Activated CD4-positive, alpha-beta T cell treated with anti-CD3 and anti-CD28 coated beads for 36 hours (primary cell): Measurements from ENCODE around the gene OSBP. TPM values are rescaled to one million over a fixed set of nuclear protein-coding genes. Genes with fewer than 3 reads are reported as not detected.

Experiments
- ATAC-seq: fragments of 200-7000 bp; cut with Tn5 transposase; one replicate; pipeline ENCODE4 v1.10.0; 2021; ENCODE audit warnings: mild to moderate bottlenecking, moderate library complexity
- CTCF ChIA-PET: fragments of 350-600 bp; sonication (Branson Sonifier 250); formaldehyde crosslinking; loops from one replicate; lab custom pipeline; 2021; ENCODE audit warnings: antibody characterized with exemption; lab: Charles Lee
- POLR2A ChIA-PET: fragments of 350-600 bp; sonication (Branson Sonifier 250); formaldehyde crosslinking; loops from one replicate; lab custom pipeline; 2021; ENCODE audit warnings: antibody characterized with exemption, inconsistent platforms; lab: Charles Lee
- DNase-seq: peaks from one replicate; pipeline ENCODE4 v3.0.0-alpha.2; 2020
- H3K27ac Mint-ChIP-seq: one replicate; pipeline ENCODE4 v1.8.0; 2021; ENCODE audit warnings: mixed read lengths
- H3K27me3 Mint-ChIP-seq: one replicate; pipeline ENCODE4 v1.8.0; 2021; ENCODE audit warnings: mixed read lengths
- H3K36me3 Mint-ChIP-seq: one replicate; pipeline ENCODE4 v1.8.0; 2021; ENCODE audit warnings: low read depth, mixed read lengths
- H3K4me1 Mint-ChIP-seq: one replicate; pipeline ENCODE4 v1.8.0; 2021; ENCODE audit warnings: mixed read lengths
- H3K4me3 Mint-ChIP-seq: one replicate; pipeline ENCODE4 v1.8.0; 2021; ENCODE audit warnings: mild to moderate bottlenecking, moderate library complexity, mixed read lengths
- H3K9me3 Mint-ChIP-seq: one replicate; pipeline ENCODE4 v1.8.0; 2021; ENCODE audit warnings: low read depth, mixed read lengths
- intact Hi-C, 2 experiments: fragments of 100-400 bp; cut with DNase I in 1 of 2; cut with micrococcal nuclease in 1 of 2; formaldehyde crosslinking; loops; one replicate each; pipeline versions ENCODE4 v1.14.2 to v1.15.1; 2022 to 2024; cut with DNase I, micrococcal nuclease
- total RNA-seq, 2 experiments: library from RNA; stranded (reverse); gene quantifications; one replicate each; pipeline ENCODE4 v1.2.3, GENCODE V29; 2021

Gene OSBP, protein sequence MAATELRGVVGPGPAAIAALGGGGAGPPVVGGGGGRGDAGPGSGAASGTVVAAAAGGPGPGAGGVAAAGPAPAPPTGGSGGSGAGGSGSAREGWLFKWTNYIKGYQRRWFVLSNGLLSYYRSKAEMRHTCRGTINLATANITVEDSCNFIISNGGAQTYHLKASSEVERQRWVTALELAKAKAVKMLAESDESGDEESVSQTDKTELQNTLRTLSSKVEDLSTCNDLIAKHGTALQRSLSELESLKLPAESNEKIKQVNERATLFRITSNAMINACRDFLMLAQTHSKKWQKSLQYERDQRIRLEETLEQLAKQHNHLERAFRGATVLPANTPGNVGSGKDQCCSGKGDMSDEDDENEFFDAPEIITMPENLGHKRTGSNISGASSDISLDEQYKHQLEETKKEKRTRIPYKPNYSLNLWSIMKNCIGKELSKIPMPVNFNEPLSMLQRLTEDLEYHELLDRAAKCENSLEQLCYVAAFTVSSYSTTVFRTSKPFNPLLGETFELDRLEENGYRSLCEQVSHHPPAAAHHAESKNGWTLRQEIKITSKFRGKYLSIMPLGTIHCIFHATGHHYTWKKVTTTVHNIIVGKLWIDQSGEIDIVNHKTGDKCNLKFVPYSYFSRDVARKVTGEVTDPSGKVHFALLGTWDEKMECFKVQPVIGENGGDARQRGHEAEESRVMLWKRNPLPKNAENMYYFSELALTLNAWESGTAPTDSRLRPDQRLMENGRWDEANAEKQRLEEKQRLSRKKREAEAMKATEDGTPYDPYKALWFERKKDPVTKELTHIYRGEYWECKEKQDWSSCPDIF
- 10 to 100 TPM; 37.9 to 44.2 TPM for total RNA-seq

DNA sequence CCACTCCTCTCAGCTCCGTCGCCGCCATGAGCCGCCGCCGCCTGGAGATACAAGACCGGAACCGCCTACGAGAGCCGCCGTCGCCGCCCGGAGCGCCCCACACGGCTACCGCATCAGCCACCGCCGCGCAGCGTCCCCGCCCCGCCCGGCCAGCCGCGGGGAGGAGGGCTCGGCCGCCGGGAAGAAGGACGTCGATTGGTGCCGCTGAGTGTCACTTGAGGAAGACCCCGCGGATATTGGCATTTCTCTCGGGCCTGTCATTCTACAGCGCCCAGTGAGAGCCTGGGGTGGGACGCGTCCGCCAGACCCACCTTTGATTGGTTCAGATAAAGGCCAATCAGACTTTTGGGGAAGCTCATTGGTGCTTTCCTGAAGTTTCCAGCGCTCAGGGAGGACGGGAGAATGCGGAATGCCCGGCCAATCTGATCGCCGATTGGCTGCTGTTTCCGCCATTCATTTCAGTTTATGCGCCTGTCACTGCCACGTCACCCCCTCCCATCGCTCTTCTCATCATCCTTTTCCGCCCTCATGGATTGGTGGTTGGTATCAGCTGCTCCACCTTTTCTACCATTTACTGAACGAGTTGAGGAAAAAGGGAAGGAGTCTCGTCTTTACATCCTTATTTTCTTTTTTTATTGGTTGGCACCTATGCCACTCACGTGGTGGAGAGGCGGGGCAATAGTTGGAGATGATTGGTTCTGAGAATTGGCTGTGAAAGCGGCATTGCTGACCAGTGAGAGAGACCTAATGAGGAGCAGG lies at the start of gene OSBP:
Gene OSBP, minus strand, starts transcription at position 138 of the 759 bp plus-strand sequence. Its CDS starts 110 bp downstream, at position 28.
- ATAC-seq (peak; percentile 88), DNase-seq (peak; percentile 98)
- CTCF ChIA-PET = interaction anchor here (0.6 to 1.6 kb wide), 5 partner anchors 31 to 303 kb away, joined by 3 to 6 read pairs (median 4); no protein-coding TSS in a partner anchor
- H3K9me3 Mint-ChIP-seq = no peaks in the 10 kb centered on the region
- H3K27me3 Mint-ChIP-seq = no peaks in the 10 kb centered on the region
- peaks cover 40% of the 10 kb centered on the region for H3K4me1 Mint-ChIP-seq
- peaks cover 24% of the 10 kb centered on the region for H3K36me3 Mint-ChIP-seq
- H3K4me3 Mint-ChIP-seq = peak within 1 kb of the TSS; percentile 99
- peak within 1 kb of the TSS; percentile 96 for H3K27ac Mint-ChIP-seq
- POLR2A ChIA-PET = interaction anchor here (0.6 to 2.2 kb wide), 10 partner anchors 11 to 1038 kb away, joined by 3 to 18 read pairs (median 4); partner anchors contain the start of genes MRPL16 and PATL1
- intact Hi-C loops = loop anchor here (1.0 to 10.0 kb wide), 12 partner anchors 50 to 1949 kb away; partner anchors contain the start of genes MRPL16 (in 2 of the 2), PATL1 (in 2 of the 2), FAM111A (in 1 of the 2) and LPXN (in 1 of the 2)

DNA sequence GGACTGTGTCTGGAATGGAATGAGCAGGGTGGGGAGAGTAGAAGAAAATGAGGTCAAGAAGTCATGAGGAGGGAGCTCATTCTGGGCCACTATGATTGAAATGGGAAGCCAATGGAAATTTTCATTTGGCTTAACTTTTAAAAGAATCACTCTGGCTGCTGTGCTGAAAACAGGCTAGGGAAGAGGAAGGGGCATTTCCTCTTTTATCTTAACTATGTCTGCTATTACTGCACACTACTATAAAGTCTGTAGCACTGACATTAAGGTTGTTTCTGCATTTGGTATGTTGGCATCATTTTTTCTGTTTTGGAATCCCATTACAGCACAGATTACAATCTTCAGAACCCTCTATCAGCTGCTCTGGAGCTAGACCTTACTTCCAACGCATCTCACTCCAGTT lies 45.0 kb upstream of the OSBP start:
- H3K27ac Mint-ChIP-seq = peak overlapping the region; percentile 58
- peaks cover 28% of the 10 kb centered on the region for H3K4me1 Mint-ChIP-seq
- H3K9me3 Mint-ChIP-seq = no peaks in the 10 kb centered on the region
- intact Hi-C loops = no loop called here
- DNase-seq (no peak), ATAC-seq (no peak)
- POLR2A ChIA-PET = no interaction called here
- CTCF ChIA-PET = interaction anchor here (0.7 kb wide), 1 partner anchor 95 kb away, joined by 3 read pairs; the partner anchor contains the start of gene STX3
- H3K27me3 Mint-ChIP-seq = no peaks in the 10 kb centered on the region
- H3K36me3 Mint-ChIP-seq = peaks cover 61% of the 10 kb centered on the region
- no peak overlapping the region for H3K4me3 Mint-ChIP-seq

DNA sequence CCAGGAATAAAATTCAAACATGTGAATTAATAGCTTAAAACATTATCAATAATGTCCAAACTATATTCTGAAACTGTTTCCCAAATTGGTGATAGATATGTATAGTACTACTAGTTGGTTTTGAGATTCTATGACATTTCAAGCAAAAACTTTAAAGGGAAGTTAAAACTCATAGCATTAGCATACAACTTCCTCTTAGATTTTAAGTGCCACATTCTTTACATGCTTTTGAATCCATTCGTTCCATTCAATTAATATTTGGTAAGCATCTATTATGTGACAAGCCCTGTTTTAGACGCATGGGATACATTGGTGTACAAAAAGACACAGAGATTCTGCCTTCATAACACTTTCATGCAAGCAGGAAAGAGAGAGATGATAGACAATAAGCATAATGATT lies 44.4 kb upstream of the OSBP start:
- peak overlapping the region; percentile 58 for H3K27ac Mint-ChIP-seq
- no peak overlapping the region for H3K4me3 Mint-ChIP-seq
- intact Hi-C loops = no loop called here
- CTCF ChIA-PET = no interaction called here
- POLR2A ChIA-PET = no interaction called here
- peaks cover 61% of the 10 kb centered on the region for H3K36me3 Mint-ChIP-seq
- ATAC-seq (no peak), DNase-seq (no peak)
- H3K4me1 Mint-ChIP-seq = peaks cover 22% of the 10 kb centered on the region
- H3K27me3 Mint-ChIP-seq = no peaks in the 10 kb centered on the region
- no peaks in the 10 kb centered on the region for H3K9me3 Mint-ChIP-seq

DNA sequence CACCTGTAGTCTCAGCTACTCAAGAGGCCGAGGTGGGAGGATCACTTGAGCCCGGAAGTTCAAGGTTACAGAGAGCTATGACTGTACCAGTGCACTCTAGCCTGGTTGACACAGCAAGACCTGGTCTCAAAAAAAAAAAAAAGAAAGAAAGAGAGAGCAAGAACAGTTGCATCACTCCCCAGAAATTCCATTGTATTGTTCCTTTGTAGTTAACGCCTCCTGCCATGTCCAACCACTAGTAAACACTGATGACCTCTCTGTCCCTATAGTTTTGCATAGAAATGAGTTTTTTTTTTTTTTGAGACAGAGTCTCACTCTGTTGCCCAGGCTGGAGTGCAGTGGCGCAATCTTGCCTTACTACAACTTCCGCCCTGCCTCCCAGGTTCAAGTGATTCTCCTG lies 42.5 kb upstream of the OSBP start:
- ChIA-PET POLR2A (no interaction called here), CTCF (interaction anchor here (0.7 kb wide), 1 partner anchor 51 kb away, joined by 3 read pairs; no protein-coding TSS in a partner anchor)
- peaks cover 12% of the 10 kb centered on the region for H3K4me1 Mint-ChIP-seq
- H3K9me3 Mint-ChIP-seq = no peaks in the 10 kb centered on the region
- no peak overlapping the region for H3K4me3 Mint-ChIP-seq
- ATAC-seq = no peak
- no peaks in the 10 kb centered on the region for H3K27me3 Mint-ChIP-seq
- no peak overlapping the region for H3K27ac Mint-ChIP-seq
- intact Hi-C loops = no loop called here
- peaks cover 65% of the 10 kb centered on the region for H3K36me3 Mint-ChIP-seq
- DNase-seq = no peak

DNA sequence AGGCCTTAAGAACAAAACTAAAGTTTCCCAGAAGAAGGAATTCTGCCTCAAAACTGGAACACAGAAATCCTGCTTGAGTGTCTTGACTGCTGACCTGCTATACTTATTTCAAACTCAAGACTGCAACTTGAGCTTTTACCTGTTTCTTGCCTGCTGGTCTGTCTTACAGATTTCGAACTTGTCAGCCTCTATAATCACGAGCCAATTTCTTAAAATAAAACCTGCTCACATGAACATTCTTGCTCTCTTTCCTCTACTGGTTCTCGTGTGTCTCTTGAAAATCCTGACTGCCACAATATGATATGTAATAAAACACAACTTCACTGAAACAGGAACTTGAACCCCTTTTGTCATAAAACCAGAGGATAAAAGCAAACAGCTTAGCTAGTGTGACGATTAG lies 39.3 kb upstream of the OSBP start:
- ChIA-PET POLR2A (interaction anchor here (0.6 kb wide), 1 partner anchor 15 kb away, joined by 4 read pairs; no protein-coding TSS in a partner anchor), CTCF (interaction anchor here (1.0 to 1.1 kb wide), 2 partner anchors 10 to 118 kb away, joined by 3 read pairs; no protein-coding TSS in a partner anchor)
- intact Hi-C loops = no loop called here
- Mint-ChIP-seq H3K36me3 (peaks cover 81% of the 10 kb centered on the region), H3K4me3 (no peak overlapping the region), H3K27ac (no peak overlapping the region), H3K4me1 (peaks cover 2% of the 10 kb centered on the region), H3K9me3 (no peaks in the 10 kb centered on the region), H3K27me3 (no peaks in the 10 kb centered on the region)
- DNase-seq (no peak), ATAC-seq (no peak)

DNA sequence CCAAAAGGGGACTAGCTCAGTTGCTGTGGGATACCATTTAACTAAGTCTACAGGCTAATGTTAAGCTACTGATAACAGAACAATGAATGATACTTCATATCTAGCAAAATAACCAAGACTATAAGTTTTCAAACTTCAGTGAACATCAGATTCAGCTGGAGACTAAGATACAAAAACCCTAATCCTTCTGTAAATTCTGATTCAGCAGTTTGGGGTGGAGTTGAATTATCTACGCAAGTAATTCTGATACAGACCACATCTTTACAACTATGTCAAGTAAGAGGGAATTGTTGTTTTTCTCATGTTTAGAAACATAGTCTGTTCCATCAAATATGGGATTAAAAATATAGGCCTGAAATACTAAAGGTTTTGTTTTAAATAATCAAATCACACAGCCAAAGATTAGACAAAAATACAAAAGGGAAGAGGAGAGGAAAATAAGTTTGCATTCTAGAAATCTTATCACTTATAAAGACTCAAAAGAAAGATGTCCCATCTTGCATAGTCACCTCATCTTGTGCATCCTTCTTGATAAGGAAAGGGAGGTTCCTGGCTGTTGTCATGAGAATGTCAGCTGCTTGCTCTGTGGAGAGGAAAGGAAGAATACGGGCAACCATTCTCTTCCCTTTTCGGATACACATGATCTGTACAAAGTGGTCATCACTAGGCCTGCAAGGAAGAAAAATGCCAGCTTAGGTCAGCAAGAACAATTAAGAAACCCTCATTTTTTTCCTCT lies 31.8 kb upstream of the OSBP start:
- Mint-ChIP-seq H3K9me3 (no peaks in the 10 kb centered on the region), H3K27me3 (no peaks in the 10 kb centered on the region), H3K4me1 (peaks cover 2% of the 10 kb centered on the region), H3K36me3 (peaks cover 71% of the 10 kb centered on the region), H3K4me3 (no peak overlapping the region), H3K27ac (no peak overlapping the region)
- DNase-seq = no peak
- ChIA-PET POLR2A (no interaction called here), CTCF (interaction anchor here (0.6 to 1.7 kb wide), 4 partner anchors 32 to 1675 kb away, joined by 3 to 4 read pairs (median 4); partner anchors contain the start of gene OSBP)
- ATAC-seq = no peak
- intact Hi-C loops = no loop called here

DNA sequence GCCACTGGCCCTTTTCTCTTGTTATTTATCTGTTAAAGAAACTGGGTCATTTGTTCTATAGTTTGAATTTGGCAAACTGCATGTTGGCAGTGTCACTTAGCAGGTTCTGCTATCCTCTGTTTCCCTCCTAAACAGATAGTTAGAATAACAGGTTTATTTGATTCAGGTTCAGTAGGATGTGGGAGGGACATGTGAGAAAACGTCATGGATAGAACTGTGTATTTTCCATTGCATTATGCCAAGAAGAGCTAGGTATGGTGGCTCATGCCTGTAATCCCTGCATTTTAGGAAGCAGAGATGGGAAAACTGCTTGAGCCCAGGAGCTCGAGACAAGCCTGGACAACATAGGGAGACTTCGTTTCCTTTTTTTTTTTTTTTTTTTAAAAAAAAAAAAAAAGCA lies 29.0 kb upstream of the OSBP start:
- ChIA-PET POLR2A (interaction anchor here (0.6 kb wide), 1 partner anchor 24 kb away, joined by 3 read pairs; the partner anchor contains the start of gene PATL1), CTCF (interaction anchor here (0.9 kb wide), 1 partner anchor 27 kb away, joined by 4 read pairs; no protein-coding TSS in a partner anchor)
- no peaks in the 10 kb centered on the region for H3K4me1 Mint-ChIP-seq
- DNase-seq (no peak), ATAC-seq (no peak)
- no peaks in the 10 kb centered on the region for H3K9me3 Mint-ChIP-seq
- peaks cover 63% of the 10 kb centered on the region for H3K36me3 Mint-ChIP-seq
- intact Hi-C loops = no loop called here
- H3K4me3 Mint-ChIP-seq = no peak overlapping the region
- peak overlapping the region; percentile 47 for H3K27ac Mint-ChIP-seq
- H3K27me3 Mint-ChIP-seq = no peaks in the 10 kb centered on the region

DNA sequence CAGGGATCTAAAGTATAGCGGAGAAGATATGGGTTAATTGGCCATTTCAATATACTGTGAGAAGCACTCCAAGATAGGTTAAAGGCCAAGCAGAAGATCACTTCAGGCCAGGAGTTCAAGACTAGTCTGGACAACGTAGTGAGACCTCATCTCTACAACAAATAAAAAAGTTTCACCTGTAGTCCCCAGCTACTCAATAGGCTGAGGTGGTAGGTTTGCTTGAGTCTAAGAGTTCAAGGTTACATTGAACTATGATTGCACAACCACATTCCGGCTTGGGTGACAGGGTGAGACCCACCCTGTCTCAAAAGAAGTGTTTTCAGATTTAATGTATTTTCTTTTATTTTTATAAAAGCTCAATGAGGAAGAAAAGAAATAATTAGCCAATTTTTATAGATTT lies 27.8 kb upstream of the OSBP start:
- peaks cover 65% of the 10 kb centered on the region for H3K36me3 Mint-ChIP-seq
- ATAC-seq (no peak), DNase-seq (no peak)
- no peaks in the 10 kb centered on the region for H3K4me1 Mint-ChIP-seq
- no peaks in the 10 kb centered on the region for H3K9me3 Mint-ChIP-seq
- no peak overlapping the region for H3K27ac Mint-ChIP-seq
- H3K4me3 Mint-ChIP-seq = no peak overlapping the region
- intact Hi-C loops = no loop called here
- H3K27me3 Mint-ChIP-seq = no peaks in the 10 kb centered on the region
- POLR2A ChIA-PET = interaction anchor here (0.9 kb wide), 1 partner anchor 26 kb away, joined by 3 read pairs; no protein-coding TSS in a partner anchor
- CTCF ChIA-PET = interaction anchor here (2.0 kb wide), 1 partner anchor 18 kb away, joined by 4 read pairs; no protein-coding TSS in a partner anchor

DNA sequence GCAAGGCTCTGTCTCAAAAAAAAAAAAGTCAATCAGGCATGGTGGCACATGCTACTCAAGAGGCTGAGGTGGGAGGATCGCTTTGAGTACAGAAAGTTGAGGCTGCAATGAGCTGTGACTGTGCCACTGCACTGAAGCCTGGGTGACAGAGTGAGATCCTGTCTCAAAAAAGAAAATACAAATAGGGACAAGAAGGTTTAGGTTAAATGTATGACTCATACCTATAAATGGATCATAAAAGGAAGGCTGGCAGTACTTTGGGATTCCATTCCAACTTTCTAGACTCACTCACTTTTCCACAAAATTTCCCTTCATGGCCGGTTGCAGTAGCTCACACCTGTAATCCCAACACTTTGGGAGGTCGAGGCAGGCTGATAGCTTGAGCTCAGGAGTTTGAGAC lies 25.6 kb upstream of the OSBP start:
- POLR2A ChIA-PET = no interaction called here
- ATAC-seq = no peak
- CTCF ChIA-PET = no interaction called here
- H3K4me1 Mint-ChIP-seq = no peaks in the 10 kb centered on the region
- no peak overlapping the region for H3K27ac Mint-ChIP-seq
- H3K4me3 Mint-ChIP-seq = no peak overlapping the region
- no peaks in the 10 kb centered on the region for H3K9me3 Mint-ChIP-seq
- peaks cover 71% of the 10 kb centered on the region for H3K36me3 Mint-ChIP-seq
- DNase-seq = no peak
- no peaks in the 10 kb centered on the region for H3K27me3 Mint-ChIP-seq
- intact Hi-C loops = no loop called here

DNA sequence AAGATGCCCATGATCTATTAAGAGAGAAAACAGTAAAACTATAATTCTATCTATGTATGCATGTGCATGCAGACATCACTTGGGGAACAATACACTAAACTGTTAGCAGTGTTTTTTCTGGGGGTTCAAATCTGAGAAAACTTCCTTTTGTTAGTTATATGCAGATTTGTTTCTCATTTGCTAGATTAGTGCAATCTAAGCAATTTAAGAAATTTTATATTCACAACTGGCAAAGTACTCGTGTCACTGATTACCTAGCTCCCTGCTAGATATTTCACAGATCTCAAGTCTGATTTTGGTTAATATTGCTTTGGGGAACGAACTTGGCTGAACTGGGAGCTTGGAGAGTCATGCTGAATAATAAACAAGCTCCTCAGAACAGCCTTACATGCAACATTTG lies 14.9 kb upstream of the OSBP start:
- POLR2A ChIA-PET = no interaction called here
- no peaks in the 10 kb centered on the region for H3K9me3 Mint-ChIP-seq
- no peak for DNase-seq
- no peaks in the 10 kb centered on the region for H3K4me1 Mint-ChIP-seq
- no peak overlapping the region for H3K27ac Mint-ChIP-seq
- H3K27me3 Mint-ChIP-seq = no peaks in the 10 kb centered on the region
- CTCF ChIA-PET = interaction anchor here (0.6 kb wide), 1 partner anchor 13 kb away, joined by 3 read pairs; no protein-coding TSS in a partner anchor
- no peak overlapping the region for H3K4me3 Mint-ChIP-seq
- intact Hi-C loops = no loop called here
- peaks cover 16% of the 10 kb centered on the region for H3K36me3 Mint-ChIP-seq
- no peak for ATAC-seq
